ENCODE measurements around the gene ISLR.

ISLR gene

DNA sequence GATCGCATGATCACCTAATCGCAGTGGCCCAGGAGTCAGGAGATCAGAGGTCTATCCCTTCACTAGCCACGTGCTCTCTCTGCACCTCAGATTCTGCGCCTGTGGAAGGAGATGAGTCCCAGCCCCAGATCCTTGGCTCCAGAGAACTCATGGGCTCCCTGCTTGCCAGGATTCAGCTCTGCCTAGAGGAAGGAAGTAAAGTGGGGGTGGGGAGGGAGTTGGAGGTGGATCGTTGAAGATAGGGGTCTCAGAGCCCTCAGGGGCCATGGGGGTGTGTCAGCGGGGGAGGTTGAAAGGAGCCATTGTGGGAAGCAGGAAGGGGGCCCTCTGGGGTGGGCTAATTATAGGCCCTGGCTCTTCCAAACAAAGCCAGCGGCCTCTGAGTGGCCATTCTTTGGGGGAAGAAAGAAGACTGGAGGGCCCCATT is 40.4 kb downstream of the ISLR start:
- no peak for DNase-seq (ENCODE audit: low read depth)

DNA sequence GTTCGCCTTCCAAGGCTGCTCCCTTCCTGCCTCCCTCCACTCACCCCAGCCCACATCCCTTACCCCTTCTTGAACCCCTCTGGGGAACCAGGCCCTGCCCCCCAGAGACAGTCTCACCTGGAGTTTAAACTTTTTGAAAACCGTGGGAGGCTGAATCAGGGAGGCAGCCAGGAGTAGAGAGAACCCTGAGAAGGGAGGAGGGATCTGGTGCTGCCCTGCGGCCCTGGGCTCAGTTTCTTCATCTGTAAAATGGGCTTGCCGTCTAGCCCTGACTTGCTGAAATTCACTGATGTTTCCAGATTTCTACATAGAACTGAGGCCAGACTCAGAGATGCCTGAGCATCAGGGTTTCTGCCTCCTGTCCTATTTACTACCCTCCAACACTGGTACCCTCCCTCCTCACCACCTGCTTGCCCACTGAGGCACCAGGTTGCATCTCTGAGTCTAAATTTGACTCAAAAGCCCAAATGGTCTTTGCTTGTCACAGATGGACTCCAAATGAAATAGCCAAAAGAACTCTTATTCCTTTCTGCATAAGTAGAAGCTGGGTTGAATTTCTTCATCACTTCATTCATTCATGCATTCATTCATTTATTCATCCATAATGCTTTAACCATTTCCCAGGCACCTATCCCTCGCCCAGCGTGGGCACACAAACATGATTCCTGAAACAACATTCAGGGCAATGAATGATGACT is 41.0 kb downstream of the ISLR start:
- DNase-seq (ENCODE audit: low read depth) = no peak

DNA sequence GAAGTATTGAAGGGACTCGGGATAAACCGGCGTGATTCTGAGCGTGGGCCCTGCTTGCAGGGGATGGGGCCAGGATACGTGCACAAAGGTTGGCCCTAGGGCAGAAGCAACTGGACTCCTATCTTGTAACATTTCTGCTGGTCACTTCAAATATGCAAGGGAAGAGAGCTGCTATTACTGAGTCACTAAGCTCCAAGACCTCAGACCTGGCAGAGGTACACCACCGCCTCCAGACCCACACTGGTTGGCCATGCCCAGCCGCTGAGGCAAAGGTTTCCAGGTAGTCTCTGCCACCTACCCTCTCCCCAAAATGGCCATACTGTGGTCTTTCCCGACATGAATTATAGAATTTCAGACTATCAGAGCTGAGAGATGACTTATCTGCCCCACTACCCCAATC is 42.4 kb downstream of the ISLR start:
- no peak for DNase-seq (ENCODE audit: low read depth)

DNA sequence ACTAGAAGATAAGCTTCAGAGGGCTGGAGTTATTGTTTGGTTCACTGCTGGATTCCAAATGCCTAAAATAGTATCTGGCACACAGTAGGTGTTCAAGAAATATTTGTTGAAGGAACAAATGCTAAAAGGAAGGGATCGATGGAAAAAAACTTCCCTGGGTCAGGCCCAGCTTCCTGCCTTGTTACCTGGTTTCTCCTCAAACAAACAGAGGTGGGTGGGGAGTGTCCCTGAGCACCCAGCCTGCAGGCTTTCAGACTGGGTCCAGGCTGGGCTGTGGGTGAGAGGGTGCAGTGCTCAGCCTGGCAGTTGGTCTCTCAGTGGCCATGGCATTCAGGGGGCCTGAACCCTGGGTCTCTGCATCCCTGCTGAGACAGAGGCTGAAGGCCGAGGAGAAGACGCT is 43.4 kb downstream of the ISLR start:
- no peak for DNase-seq (ENCODE audit: low read depth)

DNA sequence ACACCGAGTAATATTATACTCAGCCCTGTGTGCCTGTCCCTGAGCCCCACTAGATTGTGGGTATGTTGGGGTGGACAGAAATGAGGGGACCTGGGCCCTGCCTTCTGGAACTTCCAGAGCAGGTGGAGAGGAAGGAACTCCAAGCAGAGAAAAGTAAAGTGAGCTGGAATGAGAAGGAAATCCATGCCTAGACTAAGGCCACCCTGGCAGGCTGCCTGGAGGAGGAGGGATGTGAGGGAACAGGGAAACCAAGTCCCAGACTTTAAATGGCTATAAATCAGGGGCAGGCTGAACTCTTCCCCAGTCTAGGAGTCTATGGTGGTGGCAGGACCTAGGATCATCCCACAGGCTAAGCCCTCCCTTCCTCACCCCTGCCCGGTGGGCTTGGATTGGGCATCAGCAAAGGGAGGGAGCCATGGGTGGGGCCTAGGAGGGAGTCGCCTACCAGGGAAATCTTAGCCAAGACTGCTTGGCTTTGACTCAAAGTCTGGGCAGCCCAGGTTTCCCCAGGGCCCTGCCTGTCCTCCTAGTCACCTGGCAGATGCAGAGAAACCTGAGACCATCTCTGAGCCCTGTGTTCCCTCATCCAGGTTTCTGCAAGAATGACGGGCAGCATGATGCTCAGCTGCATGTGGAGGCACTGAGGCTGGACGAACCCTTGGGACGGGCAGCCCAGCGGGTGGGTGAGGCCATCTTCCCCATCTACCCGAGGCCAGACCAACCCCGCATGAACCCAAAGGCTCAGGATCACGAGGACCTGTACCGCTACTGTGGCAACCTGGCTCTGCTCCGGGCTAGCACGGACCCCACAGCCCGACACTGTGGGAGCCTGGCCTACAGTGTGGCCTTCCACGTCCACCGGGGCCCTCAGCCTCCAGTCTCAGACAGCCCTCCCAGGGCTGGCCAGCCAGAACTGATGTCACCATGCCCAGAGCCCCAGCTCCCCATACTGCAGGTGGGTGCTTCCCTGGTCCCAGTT is 44.7 kb downstream of the ISLR start:
- DNase-seq (ENCODE audit: low read depth) = no peak

DNA sequence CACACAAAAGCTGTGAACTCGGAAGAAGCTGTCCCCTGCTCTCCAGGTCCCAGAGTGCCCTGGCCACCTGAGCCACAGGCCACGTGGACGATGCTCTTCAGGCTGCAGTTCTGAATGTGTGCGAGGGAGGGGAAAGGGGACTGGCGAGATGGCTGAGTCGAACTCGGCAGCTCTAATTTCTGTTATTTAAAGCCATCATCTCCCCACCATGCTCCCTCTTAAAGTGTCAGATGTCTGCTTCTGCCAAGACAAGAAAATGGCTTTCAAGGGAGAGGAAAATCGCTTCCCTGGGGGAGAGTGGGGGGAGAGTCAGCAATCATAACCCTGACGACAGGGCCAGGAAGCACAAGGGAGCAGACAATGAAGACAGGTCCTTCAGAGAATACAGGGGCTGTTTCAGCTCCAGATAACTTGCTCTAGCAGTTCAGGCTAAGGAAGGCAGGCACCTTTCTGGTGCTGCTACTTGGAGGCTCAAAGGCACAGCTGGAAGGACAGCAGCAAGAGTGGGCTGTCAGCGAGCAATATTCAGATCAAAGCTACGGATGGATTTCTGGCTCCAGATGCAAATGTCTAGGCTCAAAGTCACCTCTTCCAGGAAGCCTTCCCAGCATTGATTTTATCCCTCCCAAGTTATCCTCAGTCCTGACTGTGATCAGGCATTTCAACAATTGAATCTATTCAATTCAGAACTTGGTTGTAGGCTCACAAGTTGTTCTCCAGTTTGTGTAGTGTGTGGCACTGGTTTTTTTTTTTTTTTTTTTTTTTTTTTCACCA is 47.2 kb downstream of the ISLR start:
- no peak for DNase-seq (ENCODE audit: low read depth)

DNA sequence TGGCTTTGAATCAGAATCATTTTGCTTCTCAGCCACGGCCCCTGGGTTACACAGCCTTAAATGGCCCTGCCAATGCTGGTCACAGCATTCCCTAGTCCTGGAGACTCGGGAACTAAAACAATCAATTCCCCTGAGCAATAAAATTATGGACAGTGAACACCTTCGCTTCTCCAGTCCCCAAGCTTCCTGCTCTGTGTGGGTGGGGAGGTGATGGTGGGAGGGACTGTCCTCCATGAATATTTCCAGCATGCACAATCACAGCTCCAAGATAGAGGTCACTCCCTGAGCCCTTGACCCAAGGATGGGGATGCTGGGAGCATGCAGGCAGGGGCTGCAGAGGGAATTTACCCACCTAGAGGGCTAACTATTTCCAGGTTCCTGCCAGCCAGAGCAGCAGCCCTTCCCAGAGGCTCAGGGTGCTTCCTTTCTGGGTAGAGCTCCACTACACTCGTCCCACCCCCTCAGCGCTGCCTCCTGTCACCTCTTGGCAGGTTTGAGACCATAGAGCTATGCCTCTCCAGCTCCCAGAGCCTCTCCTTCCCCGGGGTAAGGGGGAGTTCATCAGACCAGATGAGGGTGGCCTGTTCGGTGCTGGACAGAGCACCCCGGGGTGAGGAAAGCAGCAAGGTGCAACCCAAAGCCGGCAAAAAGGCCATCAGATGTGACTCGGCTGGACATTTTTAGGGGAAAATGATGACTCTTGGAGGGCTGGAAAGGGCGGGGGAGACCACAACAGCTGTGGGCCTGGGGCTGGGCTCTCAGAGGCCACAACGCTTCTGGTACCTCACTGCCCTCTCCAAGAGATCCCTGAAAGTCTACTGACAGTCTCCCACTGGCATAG is 48.1 kb downstream of the ISLR start:
- no peak for DNase-seq (ENCODE audit: low read depth)

DNA sequence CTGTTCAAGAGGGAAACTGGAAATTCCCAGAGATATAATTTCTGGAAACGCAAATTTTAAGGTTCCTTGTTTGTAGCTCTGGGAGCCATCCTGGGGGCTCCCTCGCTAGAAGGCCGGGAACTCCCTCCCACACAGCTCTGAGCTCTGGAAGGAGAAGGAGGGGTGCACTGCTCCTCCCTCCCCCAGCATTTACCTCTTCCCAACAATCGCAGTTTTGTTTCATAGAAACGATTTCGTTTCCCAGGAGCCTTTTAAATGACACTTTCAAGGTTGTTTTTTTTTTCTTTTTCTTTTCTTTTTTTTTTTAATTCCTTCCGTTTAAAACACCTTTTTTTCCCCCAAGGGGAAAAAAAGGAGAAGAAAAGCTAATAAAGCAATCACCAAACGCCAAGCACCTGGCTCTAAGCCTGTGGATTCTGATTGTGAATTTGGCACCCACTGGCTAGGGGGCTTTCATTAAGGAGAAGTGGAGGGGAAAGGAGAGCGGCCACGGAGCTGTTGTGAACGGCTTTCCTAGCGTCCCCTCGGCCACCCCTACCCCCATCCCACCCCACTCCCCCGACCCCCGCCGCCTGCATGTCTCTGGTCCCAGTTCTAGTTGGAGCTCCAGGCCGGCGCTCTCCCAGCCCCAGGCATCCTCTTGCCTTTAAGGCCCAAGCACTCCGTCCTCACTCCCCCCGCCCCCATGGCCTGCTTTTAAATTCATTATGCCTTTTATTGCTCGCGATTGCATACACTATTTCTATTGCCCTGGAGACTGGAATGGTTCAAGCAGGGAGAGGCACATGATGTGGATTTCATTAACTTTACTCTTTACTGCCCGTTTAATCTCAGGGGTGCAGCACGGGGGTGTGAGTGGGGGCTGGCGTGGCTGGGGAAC is 49.0 kb downstream of the ISLR start:
- DNase-seq (ENCODE audit: low read depth) = no peak

DNA sequence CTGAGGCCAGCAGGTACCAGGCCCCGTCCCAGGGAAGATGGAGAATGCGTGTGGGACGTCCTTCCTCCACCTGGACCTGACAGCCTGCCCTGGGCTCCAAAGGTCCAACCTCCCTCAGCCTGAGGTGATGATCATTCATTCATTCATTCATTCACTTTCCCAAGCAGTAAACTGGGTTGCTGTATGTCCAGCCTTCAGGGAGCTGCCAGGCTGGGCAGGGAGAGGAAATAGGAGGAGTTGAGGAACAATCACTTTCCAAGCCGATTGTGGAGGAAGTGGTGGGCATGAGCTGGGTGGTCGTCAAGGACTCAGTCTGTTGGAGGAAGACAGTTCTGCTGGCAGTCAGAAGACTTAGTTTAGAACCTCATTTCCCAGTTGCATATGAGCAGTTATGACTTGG is 52.4 kb downstream of the ISLR start:
- no peak for DNase-seq (ENCODE audit: low read depth)
